ENCODE measurements around the gene SLC6A11. TPM values are rescaled to one million over a fixed set of nuclear protein-coding genes. Genes with fewer than 3 reads are reported as not detected.

The SLC6A11 gene
- total and polyA plus RNA-seq, 2 of the 13 experiments (the other 11 are each of a cell fraction or from before 2014, with no cell fraction given) = 17.9 to 34.5 TPM

DNA sequence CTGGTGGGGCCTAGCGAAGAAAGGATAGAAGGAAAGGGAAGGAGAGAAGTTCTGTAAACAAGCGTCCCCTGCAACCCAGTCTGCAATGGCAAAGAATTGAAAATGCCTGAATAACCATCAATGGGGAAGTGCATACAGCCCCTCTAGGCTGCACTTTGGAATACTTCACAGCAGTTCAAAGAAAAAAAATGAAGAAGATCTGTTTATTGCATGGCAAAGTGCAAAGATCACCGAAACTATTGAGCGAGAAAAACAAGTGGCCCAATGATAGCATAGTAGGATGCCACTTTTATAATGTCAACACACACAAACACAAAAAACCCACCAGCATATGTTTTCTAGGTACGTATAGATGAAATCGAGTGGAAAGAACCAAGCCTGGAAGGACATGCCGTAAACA, 162.9 kb downstream of the SLC6A11 start (continued):
- TF ChIP-seq NFATC3 (CRISPR knock-in tag; IDR thresholded peaks at IDR 0.05) (no peak), SMAD3 (CRISPR knock-in tag; IDR thresholded peaks at IDR 0.05) (no peak)

DNA sequence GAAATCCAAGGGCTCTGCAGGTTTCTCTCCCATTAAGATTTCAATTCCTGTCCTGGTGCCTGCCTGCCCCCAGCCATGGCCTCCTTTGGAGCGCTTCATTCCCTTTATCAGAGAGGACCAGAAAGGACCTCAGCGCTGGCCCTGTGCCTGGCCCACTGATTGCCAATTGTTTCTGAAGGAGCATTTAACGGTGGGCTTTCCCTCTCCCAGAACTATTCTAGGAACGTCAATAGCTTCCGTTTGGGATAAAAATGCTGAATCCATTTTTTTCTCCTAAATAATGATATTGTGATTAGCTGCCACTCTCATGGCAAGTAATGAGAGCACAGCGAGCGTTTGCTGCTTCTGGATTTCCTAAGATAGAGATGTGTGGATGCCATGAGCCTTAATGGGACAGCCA, 164.3 kb downstream of the SLC6A11 start:
- Histone ChIP-seq H4K20me1 (ENCODE audit: insufficient read depth, low read length) (no peaks in the 10 kb centered on the region), H3K4me3 (replicated peaks in 1 of 3; ENCODE audit: insufficient read depth in 1 of 3, low read depth in 2 of 3, low read length in 3 of 3) (no peak overlapping the region), H3K79me2 (ENCODE audit: insufficient read depth, low read length) (no peaks in the 10 kb centered on the region), H3K4me1 (ENCODE audit: insufficient read depth, low read length) (peaks cover 39% of the 10 kb centered on the region), H3K27me3 (ENCODE audit: control insufficient read depth in 1 of 2, insufficient read depth in 2 of 2, low read length in 2 of 2) (0 out of 5 replicates have a peak, but pooled peaks cover 0 to 3% of the 10 kb centered on the region in 2 experiments), H2AFZ (ENCODE audit: low read length) (no peak overlapping the region), H3K9ac (ENCODE audit: insufficient read depth, low read depth, low read length) (no peak overlapping the region), H3K36me3 (replicated peaks in 1 of 2; ENCODE audit: control insufficient read depth in 1 of 2, insufficient read depth in 2 of 2, low read length in 2 of 2) (no peaks in the 10 kb centered on the region), H3K4me2 (ENCODE audit: low read depth, low read length) (no peak overlapping the region), H3K9me3 (ENCODE audit: low read length) (no peaks in the 10 kb centered on the region), H3K27ac (ENCODE audit: extremely low read length, insufficient read depth, low read length) (no peak overlapping the region)
- WGBS (ENCODE audit: low lambda C conversion rate) = 71% methylated on average over 7 of the region's 7 CpGs
- no TSS peak for BruUV-seq (replicated peaks)
- ATAC-seq = no peak
- no peak for DNase-seq (ENCODE audit: low spot score)
- POLR2A ChIA-PET = no interaction called here
- in situ Hi-C loops (cut with HindIII; ENCODE audit: extremely low pct_ligation_motif_present, low pct_unique_long_range_greater_than_20kb) (no loop called here), intact Hi-C loops (cut with micrococcal nuclease; ENCODE audit: unreplicated experiment) (no loop called here)
- no peak for FAIRE-seq
- CTCF ChIA-PET (ENCODE audit: low intra/inter-chr PET ratio, low total read pairs) = no interaction called here
- no peak for TF ChIP-seq HNF4G (IDR thresholded peaks at IDR 0.05; ENCODE audit: borderline replicate concordance, low read depth, low read length)
- TF ChIP-seq HNF4G (CRISPR knock-in tag; IDR thresholded peaks at IDR 0.05; ENCODE audit: borderline replicate concordance, low read depth) = no peak
- no peak for TF ChIP-seq CHD2 (IDR thresholded peaks at IDR 0.05; ENCODE audit: low read depth, low read length)
- TF ChIP-seq, protein P1, sequence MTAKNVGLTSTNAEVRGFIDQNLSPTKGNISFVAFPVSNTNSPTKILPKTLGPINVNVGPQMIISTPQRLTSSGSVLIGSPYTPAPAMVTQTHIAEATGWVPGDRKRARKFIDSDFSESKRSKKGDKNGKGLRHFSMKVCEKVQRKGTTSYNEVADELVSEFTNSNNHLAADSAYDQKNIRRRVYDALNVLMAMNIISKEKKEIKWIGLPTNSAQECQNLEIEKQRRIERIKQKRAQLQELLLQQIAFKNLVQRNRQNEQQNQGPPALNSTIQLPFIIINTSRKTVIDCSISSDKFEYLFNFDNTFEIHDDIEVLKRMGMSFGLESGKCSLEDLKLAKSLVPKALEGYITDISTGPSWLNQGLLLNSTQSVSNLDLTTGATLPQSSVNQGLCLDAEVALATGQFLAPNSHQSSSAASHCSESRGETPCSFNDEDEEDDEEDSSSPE (CRISPR knock-in tag; IDR thresholded peaks at IDR 0.05) = no peak
- TF ChIP-seq, protein P2, sequence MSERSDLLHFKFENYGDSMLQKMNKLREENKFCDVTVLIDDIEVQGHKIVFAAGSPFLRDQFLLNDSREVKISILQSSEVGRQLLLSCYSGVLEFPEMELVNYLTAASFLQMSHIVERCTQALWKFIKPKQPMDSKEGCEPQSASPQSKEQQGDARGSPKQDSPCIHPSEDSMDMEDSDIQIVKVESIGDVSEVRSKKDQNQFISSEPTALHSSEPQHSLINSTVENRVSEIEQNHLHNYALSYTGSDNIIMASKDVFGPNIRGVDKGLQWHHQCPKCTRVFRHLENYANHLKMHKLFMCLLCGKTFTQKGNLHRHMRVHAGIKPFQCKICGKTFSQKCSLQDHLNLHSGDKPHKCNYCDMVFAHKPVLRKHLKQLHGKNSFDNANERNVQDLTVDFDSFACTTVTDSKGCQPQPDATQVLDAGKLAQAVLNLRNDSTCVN (CRISPR knock-in tag; IDR thresholded peaks at IDR 0.05; ENCODE audit: borderline replicate concordance) = no peak
- TF ChIP-seq ZNF496 (CRISPR knock-in tag; IDR thresholded peaks at IDR 0.05; ENCODE audit: insufficient replicate concordance) = no peak
- no peak for TF ChIP-seq ZNF720 (CRISPR knock-in tag; IDR thresholded peaks at IDR 0.05)
- TF ChIP-seq KLF9 (CRISPR knock-in tag; IDR thresholded peaks at IDR 0.05; ENCODE audit: low read depth) = no peak
- TF ChIP-seq ZFP1 (CRISPR knock-in tag; IDR thresholded peaks at IDR 0.05) = no peak
- no peak for TF ChIP-seq SRY (CRISPR knock-in tag; IDR thresholded peaks at IDR 0.05)
- TF ChIP-seq, protein P3, sequence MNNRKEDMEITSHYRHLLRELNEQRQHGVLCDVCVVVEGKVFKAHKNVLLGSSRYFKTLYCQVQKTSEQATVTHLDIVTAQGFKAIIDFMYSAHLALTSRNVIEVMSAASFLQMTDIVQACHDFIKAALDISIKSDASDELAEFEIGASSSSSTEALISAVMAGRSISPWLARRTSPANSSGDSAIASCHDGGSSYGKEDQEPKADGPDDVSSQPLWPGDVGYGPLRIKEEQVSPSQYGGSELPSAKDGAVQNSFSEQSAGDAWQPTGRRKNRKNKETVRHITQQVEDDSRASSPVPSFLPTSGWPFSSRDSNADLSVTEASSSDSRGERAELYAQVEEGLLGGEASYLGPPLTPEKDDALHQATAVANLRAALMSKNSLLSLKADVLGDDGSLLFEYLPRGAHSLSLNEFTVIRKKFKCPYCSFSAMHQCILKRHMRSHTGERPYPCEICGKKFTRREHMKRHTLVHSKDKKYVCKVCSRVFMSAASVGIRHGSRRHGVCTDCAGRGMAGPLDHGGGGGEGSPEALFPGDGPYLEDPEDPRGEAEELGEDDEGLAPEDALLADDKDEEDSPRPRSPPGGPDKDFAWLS (CRISPR knock-in tag; IDR thresholded peaks at IDR 0.05; ENCODE audit: borderline replicate concordance) = no peak
- TF ChIP-seq, protein P4, sequence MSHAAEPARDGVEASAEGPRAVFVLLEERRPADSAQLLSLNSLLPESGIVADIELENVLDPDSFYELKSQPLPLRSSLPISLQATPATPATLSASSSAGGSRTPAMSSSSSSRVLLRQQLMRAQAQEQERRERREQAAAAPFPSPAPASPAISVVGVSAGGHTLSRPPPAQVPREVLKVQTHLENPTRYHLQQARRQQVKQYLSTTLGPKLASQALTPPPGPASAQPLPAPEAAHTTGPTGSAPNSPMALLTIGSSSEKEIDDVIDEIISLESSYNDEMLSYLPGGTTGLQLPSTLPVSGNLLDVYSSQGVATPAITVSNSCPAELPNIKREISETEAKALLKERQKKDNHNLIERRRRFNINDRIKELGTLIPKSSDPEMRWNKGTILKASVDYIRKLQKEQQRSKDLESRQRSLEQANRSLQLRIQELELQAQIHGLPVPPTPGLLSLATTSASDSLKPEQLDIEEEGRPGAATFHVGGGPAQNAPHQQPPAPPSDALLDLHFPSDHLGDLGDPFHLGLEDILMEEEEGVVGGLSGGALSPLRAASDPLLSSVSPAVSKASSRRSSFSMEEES (CRISPR knock-in tag; IDR thresholded peaks at IDR 0.05) = no peak
- no peak for TF ChIP-seq RFXAP (CRISPR knock-in tag; IDR thresholded peaks at IDR 0.05; ENCODE audit: borderline replicate concordance)
- TF ChIP-seq NPAS2 (CRISPR knock-in tag; IDR thresholded peaks at IDR 0.05; ENCODE audit: borderline replicate concordance) = no peak
- no peak for TF ChIP-seq XBP1 (CRISPR knock-in tag; IDR thresholded peaks at IDR 0.05)

Data from HepG2 (cell line).